Measurements from ENCODE around the gene C1orf35.

The C1orf35 gene

DNA sequence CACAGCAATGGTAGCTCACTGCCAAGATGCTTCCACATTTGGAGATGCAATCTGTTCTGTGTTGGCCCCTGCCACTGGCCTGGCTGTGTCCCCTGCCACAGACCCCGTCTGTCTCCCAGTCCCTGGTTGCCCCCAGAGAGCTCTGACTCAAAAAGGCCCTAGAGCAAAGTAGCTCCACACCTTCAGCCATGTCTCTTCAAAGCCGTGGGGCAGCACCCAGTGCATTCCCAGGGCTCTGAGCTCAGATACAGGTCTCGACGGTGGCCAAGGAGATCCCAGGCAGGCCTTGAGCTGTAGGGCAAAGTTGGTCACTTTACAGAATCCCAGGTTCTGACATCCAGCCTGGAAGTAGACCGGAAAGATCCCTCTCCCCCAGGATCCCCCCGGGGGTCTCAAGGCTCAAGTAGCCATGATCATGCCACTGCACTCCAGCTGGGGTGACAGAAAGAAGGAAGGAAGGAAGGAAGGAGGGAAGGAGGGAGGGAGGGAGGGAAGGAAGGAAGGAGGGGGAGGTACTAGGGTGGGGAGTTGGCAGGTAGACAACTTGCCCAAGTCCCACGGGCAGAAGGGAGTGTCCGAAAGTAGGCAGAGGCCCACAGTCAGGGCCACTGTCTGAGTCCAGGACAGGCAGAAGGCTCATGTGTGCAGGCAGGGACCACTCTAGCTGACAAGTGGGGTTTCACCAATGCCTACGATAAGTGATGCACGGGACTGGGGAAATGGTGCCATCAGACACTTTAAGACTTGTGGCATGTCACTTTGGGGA lies 25.4 kb downstream of the C1orf35 start:
- no peak for DNase-seq

DNA sequence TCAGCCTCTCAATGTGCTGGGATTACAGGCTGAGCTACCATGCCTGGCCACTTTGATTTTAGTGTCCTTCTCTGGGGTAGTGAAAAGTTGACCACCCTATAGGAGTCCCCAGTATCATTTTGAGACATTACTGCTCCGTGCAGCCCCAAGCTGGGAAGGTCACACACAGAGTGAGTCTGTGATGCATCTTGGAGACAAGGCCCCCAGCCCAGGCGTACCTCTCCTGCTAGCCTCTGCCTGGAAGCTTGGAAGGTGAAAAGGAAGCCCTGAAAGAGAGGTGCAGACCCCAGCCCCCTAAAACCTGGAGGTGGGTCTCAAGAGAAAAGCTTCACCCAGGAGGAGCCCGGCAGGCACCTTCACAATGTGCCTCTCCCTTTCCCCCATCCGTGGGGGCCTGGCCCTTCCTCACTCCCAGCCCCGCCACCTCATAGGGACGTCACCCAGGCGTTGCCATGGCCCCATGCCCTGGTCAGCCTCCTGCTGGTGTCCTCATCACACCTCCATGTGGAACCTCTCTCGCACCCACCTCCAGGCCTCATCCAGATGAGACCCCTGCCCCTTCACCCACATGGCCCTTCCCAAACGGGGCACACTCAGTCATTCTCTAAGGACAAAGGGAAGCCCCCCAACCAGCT lies 26.2 kb downstream of the C1orf35 start:
- DNase-seq, result no peak

DNA sequence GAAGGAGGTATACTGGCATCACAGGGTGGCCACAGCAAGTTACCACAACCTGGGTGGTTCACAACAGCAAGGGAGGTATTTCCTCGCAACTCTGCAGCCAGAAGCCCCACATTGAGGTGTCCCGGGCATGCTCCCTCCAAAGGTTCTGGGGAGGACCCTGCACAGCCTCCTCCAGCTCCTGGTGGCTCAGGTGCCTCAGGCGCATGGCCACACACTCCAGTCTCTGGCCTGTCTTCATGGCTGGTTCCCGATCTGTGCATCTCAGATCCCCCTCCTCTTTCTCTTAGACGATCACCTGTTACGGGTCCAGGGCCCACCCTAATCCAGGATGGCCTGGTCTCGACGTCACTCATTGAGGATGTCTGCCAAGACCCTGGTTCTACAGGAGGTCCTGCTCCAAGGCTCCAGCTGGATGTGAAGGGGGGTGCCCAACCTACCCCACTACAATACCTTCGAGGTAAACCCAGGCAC lies 27.3 kb downstream of the C1orf35 start:
- DNase-seq, result no peak

DNA sequence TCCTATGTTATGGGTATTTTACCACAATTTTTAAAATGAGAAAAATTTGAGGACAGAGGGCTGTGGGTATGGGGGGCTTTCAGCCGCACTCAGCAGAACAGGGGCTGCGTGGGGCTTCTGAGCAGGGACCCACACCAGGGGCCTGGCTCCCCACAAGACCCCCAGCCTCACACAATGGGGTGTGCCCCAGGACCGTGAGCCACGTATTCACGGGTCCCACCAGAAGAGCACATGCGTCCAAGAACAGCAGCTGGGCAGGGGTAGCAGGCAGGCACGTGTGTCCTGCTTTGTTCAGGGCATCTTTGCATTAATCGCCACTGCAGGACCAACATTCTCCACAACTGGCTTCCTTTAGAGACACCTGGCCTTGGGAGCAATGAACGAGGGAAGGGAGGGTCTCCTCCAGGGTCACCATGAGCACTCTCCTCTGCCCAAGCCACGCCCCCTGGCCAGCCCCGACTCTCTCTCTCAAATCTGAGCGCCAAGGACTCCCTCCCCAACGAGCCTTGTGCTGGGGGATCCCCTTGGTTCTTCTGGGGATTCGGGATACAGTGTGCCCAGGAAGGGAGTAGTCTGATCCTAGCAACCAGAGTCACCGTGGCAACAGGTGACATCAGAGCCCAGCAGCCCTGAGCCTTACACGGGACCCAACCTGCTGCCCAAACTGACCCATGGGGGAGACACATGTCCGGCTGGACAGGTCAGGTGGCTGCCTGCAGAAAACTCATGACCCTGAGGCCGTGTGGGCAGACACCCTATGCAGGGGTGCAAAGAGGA lies 28.0 kb downstream of the C1orf35 start:
- DNase-seq, result no peak

DNA sequence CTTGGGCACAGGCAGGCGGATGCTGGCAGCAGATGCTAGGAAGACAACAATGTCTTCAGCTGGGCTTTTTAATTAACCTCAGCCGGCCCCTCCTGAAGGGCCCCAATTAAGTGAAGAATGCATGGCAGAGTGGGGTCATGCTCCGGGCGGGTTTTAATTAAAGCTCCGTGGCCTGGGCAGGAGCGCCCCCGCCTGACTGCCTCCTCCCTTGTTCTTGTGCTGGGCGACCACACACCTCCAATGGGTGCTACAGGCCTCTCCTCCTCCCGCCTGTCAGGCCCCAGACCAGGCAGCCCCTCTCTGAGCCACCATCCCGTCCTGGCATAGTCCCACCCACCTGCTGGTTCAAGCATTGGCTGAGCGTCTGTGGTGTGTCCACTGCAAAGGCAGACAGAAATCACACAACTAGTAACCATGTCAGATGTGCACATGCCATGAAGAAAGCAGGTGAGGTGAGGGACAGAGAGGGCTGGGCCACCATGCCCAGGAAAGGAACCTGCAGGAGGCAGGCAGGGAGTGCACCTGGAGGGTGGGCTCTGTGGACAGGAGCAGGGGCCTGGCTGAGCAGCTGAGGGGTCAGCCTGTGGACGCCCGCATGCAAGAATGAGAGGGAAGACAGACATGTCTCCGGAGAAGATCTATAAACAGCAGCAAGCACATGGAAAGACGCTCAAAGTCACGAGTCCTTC lies 29.1 kb downstream of the C1orf35 start:
- DNase-seq, result no peak

DNA sequence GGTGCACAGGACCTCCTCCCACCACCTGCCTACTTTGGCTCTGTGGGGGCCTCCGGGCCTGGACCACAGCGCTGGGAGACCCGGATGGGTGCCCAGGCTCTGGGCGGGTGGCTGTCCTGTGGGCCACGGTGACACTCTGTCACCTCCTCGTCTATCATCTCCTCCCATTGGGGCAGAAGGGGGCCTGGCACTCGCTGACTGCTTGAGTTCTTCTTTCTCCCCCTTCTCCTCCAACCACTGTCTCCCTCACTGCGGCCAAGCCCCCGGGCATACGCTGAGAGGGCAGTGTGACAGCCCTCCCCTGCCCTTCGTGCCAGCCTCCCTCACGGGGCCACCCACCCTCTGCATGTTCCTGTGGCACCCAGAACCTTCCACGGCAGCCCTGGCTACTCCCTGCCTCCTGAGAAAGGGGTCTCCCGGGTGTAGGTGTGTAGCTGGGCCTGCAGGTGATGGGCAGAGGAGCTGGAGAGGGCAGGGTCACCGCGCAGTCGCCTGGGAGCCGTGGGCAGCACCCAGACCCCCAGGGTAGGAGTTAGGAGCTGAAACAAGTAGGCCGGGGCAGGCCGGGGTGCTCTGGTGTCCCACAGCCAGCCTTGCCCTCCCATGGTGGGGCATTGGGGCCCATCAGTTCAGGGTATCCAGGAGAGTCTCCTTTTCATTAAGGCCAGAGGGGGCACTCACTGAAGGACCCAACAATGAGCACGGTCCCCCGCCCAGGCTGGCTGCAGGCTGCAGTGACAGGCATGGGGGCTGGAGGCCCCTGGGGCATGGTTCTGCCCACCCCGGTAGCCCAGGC lies 29.9 kb downstream of the C1orf35 start:
- no peak for DNase-seq

DNA sequence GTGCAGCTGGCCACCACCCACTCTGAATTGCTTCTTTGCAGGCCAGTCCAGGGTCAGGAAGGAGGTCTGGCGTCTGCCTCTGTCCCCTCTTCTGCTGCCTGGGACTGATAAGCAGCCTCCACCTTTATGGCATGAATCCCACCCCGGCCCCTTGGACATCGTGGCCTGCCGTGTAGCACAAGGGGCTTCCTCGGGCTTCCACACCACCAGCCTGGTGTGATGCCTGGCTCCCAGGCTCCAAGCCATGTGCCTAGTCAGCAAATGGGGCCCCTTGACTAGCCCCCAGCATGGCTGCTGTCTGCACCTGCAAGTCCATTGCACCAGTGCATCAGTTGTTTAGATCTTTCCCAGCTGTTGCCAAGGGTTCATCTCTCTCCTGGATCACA lies 30.5 kb downstream of the C1orf35 start:
- no peak for DNase-seq

DNA sequence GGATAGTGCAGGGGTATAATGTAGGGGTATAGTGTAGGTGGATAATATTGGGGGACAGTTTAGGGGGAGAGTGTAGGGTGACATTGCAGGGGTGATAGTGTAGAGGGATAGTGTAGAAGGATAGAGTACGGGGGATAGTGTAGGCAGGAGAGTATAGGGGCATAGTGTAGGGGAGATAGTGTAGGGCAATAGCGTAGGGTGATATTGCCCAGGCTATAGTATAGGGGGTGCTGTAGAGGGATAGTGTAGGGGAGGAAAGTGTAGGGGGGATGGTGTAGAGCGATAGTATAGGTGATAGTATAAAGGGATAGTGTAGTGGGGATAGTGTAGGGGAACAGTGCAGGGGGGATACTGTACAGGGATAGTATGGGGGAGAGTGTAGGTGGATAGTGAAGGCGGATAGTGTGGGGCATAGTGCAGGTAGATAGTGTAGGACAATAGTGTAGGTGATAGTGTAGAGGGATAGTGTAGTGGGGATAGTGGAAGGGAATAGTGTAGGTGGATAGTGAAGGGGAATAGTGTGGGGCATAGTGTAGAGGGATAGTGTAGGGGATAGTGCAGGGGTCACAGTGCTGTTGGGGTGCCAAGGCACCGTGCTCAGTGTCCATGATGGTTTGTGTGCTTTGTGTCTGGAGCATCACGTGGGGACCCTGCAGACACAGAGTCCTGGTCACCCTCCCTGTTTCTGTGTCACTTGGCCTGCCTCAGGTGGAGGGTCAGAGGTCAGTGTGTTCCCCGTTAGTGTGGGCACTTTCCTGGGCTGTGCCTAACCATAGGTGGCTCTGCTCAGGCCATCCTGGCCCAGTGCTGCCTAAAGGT lies 31.1 kb downstream of the C1orf35 start:
- no peak for DNase-seq

DNA sequence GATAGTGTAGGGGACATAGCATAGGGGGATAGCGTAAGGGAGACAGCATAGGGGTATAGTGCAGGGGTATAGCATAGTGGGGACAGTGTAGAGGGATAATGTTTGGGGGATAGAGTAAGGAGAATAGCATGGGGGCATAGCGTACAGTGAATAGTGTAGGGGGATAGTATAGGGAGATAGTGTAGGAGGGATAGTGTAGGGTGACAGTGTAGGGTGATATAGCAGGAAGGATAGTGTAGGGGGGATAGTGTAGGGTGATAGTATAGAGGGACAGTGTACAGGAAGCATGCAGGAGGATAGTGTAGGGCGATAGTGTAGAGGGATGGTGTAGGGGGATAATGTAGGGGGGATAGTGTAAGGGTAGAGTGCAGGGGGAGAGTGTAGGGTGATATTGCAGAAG lies 32.3 kb downstream of the C1orf35 start:
- DNase-seq, result no peak

DNA sequence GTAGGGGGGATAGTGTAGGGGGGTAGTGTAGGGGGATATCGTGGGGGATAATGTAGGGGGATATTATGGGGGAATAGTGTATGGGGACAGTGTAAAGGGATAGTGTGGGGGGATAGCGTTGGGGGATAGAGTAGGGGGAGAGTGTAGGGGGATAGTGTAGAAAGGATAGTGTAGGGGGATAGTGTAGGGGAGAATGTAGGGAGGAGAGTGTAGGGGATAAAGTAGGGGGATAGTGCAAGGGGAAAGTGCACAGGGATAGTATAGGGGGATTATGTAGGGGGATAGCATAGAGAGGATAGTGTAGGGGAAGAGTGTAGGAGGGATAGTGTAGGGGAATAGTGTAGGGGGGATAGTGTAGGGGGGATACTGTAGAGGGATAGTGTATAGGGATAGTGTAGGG lies 33.0 kb downstream of the C1orf35 start:
- DNase-seq, result no peak

DNA sequence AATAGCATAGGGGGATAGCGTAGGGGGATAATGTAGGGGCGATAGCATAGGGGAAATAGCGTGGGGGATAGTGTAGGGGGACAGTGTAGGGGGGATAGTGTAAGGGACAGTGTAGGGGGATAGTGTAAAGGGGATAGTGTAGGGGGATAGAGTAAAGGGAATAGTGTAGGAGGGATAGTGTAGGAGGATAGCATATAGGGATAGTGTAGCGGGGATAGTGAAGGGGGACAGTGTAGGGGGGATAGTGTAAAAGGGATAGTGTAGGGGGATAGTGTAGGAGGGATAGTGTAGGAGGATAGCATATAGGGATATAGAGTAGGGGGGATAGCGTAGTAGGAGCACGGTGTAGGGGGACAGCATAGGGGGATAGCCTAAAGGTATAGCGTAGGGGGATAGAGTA lies 34.8 kb downstream of the C1orf35 start:
- no peak for DNase-seq

DNA sequence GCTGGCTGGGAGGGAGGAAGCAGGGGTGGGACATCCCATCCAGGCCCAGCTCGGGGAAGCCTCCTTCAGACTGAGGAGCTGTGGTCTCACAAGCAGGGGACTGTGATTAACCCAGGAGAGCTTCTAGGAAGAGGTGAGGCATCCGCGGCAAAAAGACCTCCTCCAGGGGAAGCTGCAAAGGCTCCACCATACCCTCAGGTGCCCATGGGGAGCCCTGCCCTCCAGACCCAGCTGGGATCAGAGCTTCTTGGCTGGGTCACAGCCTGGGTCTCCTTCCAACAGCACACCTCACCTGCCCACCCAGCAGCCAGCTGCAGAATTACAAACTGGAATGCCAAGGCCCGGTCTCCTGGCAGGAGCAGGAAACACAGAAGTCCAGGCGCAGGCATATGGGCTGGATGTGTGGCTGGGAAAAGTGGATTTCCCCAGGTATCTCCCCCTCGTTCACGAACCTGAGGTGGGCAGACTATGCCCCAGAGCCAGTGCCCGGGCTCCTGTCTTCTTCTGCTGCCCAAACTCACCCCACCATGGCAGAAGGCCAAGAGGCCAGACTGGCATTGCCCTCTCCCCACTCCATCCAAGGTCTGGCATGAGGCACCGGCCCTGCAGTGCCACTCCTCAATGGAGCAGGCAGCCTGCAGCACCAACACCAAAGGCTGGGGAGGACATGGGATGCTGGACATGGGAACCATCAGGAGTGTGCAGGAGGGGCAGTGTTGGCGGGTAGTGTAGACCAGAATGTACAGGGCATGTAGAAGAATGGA lies 36.1 kb downstream of the C1orf35 start:
- no peak for DNase-seq

DNA sequence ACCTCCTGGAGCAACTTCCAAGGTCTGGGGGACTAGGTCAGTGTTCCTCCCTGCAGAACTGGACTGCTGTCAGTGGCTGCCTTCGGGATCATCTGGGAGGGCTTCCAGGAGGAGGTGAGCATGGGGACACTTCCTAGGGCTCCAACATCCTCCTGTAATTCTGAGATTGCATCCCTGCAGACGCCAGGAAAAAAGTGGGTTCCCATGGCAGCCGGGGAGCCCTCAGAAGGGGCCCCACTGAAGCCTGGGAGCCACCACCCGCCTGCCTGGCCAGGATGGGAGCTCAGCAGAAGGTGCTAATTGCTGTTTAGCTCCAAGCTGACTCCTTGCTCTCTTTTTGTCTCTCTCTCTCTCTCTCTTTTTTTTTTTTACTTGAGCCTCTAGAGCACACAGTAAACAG lies 36.7 kb downstream of the C1orf35 start:
- DNase-seq, result no peak

DNA sequence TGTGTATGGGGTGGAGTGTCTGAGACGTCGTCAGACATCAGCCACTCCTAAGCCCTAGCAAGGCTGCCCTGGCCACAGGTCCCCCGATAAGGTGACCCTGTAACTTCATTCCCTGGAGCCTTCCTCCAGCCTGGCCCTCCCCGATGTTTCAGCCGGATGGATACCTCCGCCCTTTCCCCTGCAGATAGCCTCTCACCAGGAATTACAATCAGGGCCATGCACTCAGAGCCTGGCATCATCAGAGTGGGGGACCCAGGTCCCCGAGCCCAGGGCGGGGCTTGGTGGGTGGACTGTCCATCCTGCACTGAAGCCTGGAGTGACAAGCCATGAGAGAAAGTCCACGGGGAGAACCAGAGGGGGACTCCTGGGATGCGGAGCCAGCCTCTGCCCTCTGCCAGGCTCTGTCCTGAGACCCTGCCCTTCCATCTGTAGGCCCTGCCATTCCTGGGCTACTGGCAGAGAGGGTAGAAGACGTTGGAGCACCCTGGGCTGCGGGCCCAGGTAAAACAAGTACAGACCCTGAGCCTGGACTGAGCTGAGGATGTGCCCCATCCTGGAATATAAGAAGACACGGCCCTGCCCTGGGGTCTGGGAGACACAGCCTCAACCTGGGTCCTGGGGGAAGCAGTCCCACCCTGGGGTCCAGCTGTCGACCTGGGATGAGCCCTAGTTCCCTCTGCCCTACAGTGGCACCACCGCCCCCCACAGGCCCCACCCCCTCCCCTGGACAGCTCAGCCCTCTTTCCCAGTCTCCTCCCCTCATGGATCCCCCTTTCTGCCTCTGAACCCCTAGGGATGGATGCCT lies 37.4 kb downstream of the C1orf35 start:
- no peak for DNase-seq

DNA sequence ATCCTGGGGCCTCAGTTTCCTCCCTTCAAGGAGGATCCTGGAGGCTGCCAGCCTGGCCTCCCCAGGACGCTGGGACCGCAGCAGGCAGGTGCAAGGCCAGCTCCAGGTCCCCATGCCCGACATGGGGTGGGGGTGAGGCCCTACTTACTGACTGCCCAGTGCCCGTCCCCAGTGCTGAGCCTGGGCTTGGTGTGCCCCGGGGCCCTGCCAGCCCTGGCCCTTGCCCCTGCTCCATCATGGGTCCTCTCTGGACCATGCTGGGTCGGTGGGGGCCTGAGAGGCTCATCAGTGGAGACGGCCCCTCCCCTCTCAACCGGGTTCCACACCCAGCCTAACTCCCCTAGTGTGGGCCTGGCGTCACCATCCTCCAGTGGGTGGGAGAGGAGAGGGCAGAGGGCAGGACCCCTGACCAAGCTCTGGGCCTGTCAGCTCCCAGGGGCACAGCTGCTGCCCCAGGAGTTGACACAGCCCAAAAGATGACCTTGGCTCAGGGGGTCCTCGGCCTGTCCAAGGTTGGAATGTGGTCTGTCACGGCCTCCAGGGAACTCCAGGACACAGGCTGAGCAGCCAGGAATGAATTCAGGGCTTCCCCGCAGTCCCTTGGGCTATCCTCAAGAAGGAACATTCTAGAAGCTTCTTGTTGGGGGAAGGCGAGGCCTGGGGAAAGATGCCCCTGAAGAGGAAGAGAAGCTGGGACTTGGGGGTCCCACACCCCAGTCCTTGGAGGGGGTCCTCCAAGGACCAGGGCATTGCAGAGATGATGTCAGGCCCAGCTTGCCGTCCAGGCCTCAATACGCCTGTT lies 38.2 kb downstream of the C1orf35 start:
- no peak for DNase-seq

DNA sequence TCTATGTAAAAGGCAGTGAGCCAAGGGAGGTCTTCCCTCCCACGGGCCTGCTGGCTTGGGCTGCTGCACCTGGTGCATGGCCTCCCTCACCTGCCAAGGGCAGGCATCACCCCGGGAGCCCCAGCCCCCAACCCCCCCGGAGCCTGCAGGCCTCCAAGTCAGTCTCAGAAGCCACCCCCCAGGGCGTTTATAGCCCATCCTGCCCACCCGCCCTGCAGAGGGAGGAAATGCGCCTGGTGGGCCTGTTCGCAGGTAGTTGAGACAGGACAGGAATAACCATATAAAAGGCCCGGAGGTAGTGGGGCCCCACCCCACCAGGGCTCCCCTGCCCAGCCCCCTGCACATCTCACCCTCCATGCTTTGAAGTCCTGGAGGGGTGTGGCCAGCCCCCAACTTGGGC lies 38.8 kb downstream of the C1orf35 start:
- DNase-seq, result no peak

DNA sequence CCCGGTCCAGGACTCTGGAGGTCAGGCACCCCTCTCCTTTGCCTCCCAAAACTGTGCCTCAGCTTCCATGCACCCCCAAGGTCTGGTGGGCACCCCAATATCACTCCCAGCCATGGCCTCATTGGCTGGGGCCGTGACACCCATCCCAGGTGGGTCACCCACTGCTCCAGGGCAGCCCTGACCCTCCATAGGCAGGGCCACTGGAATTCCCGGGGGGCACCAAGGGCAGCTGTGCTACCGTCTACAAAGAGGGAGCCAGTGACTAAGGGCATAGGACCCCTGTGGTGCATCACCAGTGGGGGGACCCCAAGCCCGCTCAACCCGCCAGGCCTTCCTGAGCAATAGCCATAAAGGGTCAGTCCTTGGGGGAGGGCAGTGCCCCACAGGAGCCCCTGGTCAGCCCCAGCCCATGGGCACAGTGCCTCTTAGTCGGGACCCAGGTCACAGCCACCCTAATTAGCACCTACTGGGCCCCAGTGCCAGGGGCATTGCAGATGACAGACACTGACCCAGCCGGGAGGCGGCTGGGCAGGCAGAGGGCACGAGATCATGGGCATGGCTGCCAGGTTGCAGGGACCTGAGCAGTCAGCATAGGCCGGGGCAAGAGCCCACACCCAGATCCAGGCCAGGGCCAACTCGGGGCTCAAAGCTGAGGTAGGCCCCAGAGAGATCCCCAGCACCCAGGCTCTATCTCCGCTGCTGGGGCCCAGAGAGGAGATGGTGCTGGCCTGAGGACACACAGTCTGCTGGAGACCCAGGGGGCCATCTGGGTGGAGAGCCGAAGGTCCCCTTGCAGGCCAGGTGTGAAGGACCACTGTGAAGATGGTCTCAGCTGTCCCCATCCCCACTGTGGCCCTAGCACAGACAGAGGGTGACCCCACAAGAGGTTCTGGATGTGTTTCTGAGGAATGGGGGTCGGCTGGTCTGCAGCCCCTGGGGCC lies 39.6 kb downstream of the C1orf35 start:
- DNase-seq, result no peak

DNA sequence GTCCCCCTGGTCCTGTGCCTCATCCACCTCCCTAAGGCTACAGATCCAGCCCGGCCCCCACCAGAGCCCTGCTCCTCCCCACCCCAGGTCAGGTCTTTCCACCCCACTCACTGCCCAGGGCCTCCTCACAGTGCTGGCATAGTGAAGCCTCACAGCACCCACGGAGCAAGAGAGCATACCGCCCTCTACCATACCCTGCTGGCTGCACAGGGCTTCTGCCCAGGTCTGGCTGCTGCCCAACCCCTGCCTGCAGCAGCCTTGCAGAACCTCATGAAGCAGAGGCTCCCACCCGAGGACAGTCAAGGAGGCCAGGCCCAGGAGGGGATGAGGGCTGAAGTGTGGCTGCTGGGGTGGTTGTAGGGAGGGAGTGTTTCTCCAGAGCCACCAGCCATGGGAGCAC lies 40.3 kb downstream of the C1orf35 start:
- DNase-seq, result no peak

All from activated CD4-positive, CD25-positive, alpha-beta regulatory T cell treated with anti-CD3 and anti-CD28 coated beads, Interleukin-2, amount 50 U/mL, for 72 hours (primary cell).